ENCODE data around the gene HERC3. TPM values are rescaled to one million over a fixed set of nuclear protein-coding genes. Genes with fewer than 3 reads are reported as not detected.

Gene HERC3
- 21.2 and 25.6 TPM in 2 replicates for total RNA-seq
- polyA plus RNA-seq = 4.3 and 6.3 TPM in 2 replicates
- polyA plus RNA-seq (2011; cell fraction: cytosol; rRNA removed) = 6.6 and 7.0 TPM in 2 replicates
- 12.9 and 18.7 TPM in 2 replicates for polyA plus RNA-seq (2011; cell fraction: nucleus; rRNA removed)
- 12.2 and 15.4 TPM in 2 replicates for polyA plus RNA-seq (2012)
- 25.6 and 26.1 TPM in 2 replicates for polyA minus RNA-seq
- 5.1 TPM for polyA minus RNA-seq (2011; cell fraction: cytosol; rRNA and poly(A)+ RNA removed)
- 29.2 and 41.4 TPM in 2 replicates for polyA minus RNA-seq (2011; cell fraction: nucleus; rRNA and poly(A)+ RNA removed)
- Bru-seq, nascent RNA = percentile 71 among the genes with signal in this experiment
- BruChase-seq, experiment 1, labeled RNA remaining after a 6-hour chase = percentile 68 among the genes with signal in this experiment
- percentile 79 among the genes with signal in this experiment for BruChase-seq, experiment 2, labeled RNA remaining after a 2-hour chase
- long read RNA-seq, full-length matches to known transcripts = 5 of 8 reads
- long read RNA-seq, partial matches to known transcripts = 0 of 8 reads
- long read RNA-seq, other reads (novel, unspliced or antisense) = 3 of 8 reads

GRCh38 chr4:88591787-88592599, at the start of gene HERC3:
HERC3 (plus strand) TSS chr4:88592480; CDS start chr4:88605824, 13,344 bp downstream.
- peak within 1 kb of the TSS; percentile 95 for H3K4me2 ChIP-seq (ENCODE audit: insufficient read depth, low read length)
- peak; percentile 27 for TF ChIP-seq POLR2AphosphoS5 (IDR thresholded peaks at IDR 0.05; ENCODE audit: insufficient read depth, low read depth, low read length)
- peak in 1 of 2 donors; percentile 12 for TF ChIP-seq CTCF (IDR thresholded peaks at IDR 0.05; ENCODE audit: extremely low read depth in 1 of 2, insufficient read depth in 1 of 2, low read depth in 1 of 2, low read length in 2 of 2)
- no peak for TF ChIP-seq GATA2 (IDR thresholded peaks at IDR 0.05; ENCODE audit: insufficient read depth, insufficient read length, low read depth, low read length)
- no peaks in the 10 kb centered on the region for H3K9me1 ChIP-seq (replicated peaks; ENCODE audit: control insufficient read depth, extremely low read depth, insufficient read depth, low read length)
- H3K4me3 ChIP-seq (replicated peaks in 1 of 3; ENCODE audit: insufficient read depth in 1 of 3, low read depth in 1 of 3, low read length in 3 of 3) = peak within 1 kb of the TSS; percentile 60 to 81 (median 80)
- H3K27me3 ChIP-seq (ENCODE audit: control insufficient read depth in 2 of 2, insufficient read depth in 2 of 2, low read length in 2 of 2) = no peaks in the 10 kb centered on the region
- BruUV-seq (replicated peaks) = no TSS peak
- no peaks in the 10 kb centered on the region for H4K20me1 ChIP-seq (replicated peaks; ENCODE audit: control insufficient read depth, extremely low read depth, insufficient read depth, low read length)
- H2AFZ ChIP-seq (ENCODE audit: low read depth, low read length) = peak within 1 kb of the TSS; percentile 86
- ChIA-PET CTCF (interaction anchor here (0.7 to 4.2 kb wide), 10 partner anchors 8 to 98 kb away, joined by 3 to 47 read pairs (median 6); no protein-coding TSS in a partner anchor), POLR2A (interaction anchor here (1.6 kb wide), 1 partner anchor 22 kb away, joined by 3 read pairs; no protein-coding TSS in a partner anchor)
- peaks cover 9% of the 10 kb centered on the region for H3K4me1 ChIP-seq (ENCODE audit: control insufficient read depth, extremely low read depth, insufficient read depth, low read length)
- peaks cover 2% of the 10 kb centered on the region for H3K79me2 ChIP-seq (ENCODE audit: control insufficient read depth, insufficient read depth, low read length)
- peak within 1 kb of the TSS; percentile 56 for H3K27ac ChIP-seq (ENCODE audit: insufficient read depth, low read depth, low read length)
- FAIRE-seq (peak; percentile 79), DNase-seq (ENCODE audit: low read depth, low spot score) (peak; percentile 93)
- peak within 1 kb of the TSS; percentile 53 for H3K9ac ChIP-seq (replicated peaks; ENCODE audit: extremely low read depth, insufficient read depth, low read length)
- dilution Hi-C loops (cut with MboI; ENCODE audit: extremely low pct_ligation_motif_present, low sequenced_read_pairs) (no loop called here), intact Hi-C loops (cut with micrococcal nuclease) (loop anchor here (1.0 to 10.0 kb wide), 7 partner anchors 8 to 487 kb away; partner anchors contain the start of genes HERC5 and PPM1K)
- no peaks in the 10 kb centered on the region for H3K9me3 ChIP-seq (replicated peaks; ENCODE audit: control insufficient read depth, insufficient read depth, low read length)
- H3K36me3 ChIP-seq (ENCODE audit: control insufficient read depth in 2 of 2, extremely low read depth in 1 of 2, insufficient read depth in 2 of 2, low read length in 2 of 2) = no peaks in the 10 kb centered on the region

All from endothelial cell of umbilical vein (primary cell).